ENCODE measurements around the gene NINL.
"Not testable (repeated sequence)": the region's sequence is repeated elsewhere in the genome, so short reads cannot be mapped to it uniquely, and the experiment has no call there.

The NINL gene

DNA sequence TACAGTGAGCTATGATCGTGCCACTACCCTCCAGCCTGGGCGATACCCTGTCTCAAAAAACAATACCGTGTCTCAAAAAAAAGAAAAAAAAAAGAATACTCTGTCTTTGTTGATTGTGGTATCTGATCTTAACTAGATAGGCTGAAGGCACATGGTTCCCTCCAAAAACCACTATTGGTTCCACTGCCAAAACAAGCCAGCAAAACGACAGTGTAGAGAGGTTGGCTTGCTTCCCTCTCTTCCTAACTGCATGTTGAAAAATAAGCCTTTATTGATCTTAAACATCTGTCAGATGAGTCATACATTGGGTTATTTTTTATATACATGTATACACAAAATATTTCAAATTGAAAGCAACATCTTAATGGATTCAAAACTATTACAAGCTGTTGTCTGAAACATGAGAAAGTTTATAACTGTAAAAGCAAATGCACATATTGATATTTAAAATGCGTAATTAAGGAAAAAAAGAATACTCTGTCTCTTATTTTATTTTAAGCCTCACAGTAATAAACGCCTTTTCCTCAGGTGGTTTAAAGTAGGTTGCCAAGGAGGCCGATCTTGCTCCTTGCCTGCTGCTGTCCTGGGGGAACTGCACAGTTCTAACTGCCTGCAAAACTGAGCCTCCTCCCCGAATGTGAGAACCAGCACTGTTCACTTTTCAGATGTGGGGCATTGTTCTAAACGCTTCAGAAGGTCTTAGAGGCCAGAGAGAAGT lies 7.0 kb upstream of the NINL start:
- DNase-seq, result no peak

DNA sequence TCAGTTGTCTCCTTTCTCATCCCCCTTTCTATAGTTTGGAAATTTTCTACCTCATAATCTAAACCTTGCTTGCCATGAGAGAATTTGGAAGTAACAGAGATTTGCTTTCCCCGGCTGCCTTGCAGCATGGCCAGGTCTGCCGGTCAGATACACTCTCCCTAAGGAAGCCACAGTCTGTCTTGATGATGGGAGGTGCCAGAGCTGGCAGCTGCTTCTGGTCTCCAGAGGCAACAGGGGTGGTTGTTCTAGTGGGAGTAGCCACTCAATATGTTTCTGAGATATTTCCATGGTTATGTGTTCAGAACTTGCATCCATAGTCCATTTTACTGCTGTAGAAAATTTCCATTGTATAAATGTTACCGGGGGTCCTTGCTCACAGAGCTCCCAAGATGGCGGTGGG lies 5.4 kb upstream of the NINL start:
- DNase-seq, result not testable (repeated sequence)

GRCh38 chr20:25588491-25588890 lies 3.2 kb upstream of the NINL start:
- DNase-seq, result no peak

- DNase-seq, result no peak
Observed at GRCh38 chr20:25587536-25587935, 2.2 kb upstream of the NINL start.

DNA sequence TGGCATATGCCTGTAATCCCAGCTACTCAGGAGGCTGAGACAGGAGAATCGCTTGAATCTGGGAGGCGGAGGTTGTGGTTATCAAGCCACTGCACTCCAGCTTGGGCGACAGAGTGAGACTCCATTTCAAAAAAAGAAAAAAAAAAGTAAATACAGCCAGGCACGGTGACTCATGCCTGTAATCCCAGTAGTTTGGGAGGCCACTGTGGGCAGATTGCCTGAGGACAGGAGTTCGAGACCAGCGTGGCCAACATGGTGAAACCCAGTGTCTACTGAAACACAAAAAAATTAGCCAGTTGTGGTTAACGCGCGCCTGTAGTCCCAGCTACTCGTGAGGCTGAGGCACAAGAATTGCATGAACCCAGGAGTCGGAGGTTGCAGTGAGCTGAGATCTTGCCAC lies 1.5 kb upstream of the NINL start:
- no peak for DNase-seq

DNA sequence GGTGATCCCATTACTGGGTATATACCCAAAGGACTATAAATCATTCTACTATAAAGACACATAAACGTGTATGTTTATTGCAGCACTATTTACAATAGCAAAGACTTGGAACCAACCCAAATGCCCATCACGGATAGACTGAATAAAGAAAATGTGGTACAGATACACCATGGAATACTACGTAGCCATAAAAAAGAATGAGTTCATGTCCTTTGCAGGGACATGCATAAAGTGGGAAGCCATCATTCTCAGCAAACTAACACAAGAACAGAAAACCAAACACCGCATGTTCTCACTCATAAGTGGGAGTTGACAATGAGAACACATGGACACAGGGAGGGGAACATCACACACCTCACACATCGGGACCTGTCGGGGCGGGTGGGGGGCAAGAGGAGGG lies 1.7 kb downstream of the NINL start:
- DNase-seq, result not testable (repeated sequence)

DNA sequence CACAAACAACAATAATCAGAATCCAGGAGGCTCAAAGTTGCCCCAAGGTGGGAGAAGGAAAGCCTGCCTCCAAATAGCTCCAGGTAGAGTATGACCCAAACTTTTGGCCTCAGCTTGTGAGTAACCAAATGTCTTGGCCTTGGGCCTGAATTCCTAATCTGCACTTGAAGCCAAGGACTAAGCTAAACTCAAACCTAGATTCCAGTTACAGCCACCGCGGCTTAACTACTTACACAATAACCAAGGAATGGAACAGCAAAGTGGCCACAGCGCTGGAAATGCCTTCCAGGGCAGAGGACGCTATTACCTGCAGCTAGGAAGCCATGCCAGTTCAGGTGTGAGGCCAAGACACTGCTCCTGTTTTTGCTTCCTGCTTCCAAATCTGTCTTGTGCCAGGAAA lies 4.6 kb downstream of the NINL start:
- no peak for DNase-seq

GRCh38 chr20:25579081-25579770 lies 6.1 kb downstream of the NINL start:
- no peak for DNase-seq

DNA sequence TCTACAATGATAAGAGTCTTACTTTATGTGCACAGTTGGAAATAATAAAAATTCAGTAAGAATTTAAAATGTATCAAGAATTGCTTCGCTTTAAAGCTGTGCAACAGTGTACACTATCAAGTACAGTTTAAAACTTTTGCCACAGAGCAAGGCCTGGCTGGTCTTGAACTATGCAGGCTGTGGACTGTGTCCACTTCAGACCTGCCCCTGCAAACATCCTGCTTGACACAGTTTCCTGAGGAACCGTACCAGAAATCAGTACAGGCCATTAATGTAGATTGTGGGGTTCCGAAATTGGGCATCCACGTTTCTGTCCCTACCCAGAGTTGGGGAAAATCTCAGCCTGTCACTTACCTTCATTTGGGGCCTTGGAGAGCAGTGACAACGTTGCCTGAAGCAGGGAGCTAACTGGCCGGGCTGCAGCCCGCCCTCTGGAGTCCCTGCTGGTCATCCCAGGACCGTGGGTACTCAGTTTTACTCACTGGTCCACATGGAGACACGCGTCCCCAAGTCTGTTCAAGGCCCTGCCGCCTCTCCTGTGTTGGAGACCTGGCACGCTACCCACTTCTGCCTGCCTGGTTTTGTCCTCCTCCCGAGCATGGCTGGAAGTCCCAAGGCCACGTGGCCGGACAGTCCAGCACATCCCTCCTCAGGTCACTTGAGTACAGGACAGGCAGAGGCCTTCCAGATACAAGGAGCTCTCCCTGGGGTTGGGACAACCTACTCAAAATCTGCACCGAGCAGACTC lies 8.4 kb downstream of the NINL start:
- no peak for DNase-seq

- DNase-seq, result no peak
Observed at GRCh38 chr20:25574411-25574810, 10.9 kb downstream of the NINL start.

GRCh38 chr20:25573288-25574251 lies 11.8 kb downstream of the NINL start:
- no peak for DNase-seq

DNA sequence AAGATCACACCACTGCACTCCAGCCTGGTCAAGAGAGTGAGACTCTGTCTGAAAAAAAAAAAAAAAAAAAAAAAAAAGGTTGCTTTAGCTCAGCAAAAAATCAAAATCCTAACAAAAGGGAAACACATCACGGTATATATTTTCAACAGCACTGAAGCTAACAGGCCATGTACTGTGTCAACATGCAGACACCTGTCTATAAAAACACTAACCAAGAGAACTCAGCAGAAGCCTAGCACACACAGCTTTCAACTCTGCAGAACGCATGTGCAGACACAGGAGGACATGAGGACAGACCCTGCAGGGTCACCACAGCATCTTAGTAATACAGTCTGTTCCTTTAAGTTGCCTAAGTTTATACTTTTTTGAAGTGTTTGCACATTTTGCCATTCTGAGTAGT lies 13.5 kb downstream of the NINL start:
- DNase-seq, result no peak

DNA sequence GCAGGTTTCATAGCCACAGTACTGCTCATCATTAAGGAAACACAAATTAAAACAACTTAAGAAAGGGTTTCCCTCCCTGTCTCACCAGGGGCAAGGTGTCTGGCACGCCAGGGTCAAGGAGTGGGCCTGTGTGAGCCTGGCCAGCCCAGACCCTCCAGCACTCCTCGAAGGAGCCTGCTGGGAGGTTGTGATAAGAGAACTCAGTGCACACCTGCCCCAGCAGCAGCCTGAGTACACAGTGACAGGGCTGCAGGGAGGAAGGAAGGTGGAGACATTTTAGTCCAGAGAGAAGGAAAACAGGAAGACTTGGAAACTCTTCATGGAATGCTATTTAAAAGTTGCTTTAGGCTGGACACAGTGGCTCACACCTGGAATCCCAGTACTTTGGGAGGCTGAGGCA lies 14.1 kb downstream of the NINL start:
- DNase-seq, result no peak

GRCh38 chr20:25570148-25570530 lies 15.2 kb downstream of the NINL start:
- DNase-seq, result no peak

- DNase-seq, result no peak
Observed at GRCh38 chr20:25567286-25567685, 18.0 kb downstream of the NINL start.

DNA sequence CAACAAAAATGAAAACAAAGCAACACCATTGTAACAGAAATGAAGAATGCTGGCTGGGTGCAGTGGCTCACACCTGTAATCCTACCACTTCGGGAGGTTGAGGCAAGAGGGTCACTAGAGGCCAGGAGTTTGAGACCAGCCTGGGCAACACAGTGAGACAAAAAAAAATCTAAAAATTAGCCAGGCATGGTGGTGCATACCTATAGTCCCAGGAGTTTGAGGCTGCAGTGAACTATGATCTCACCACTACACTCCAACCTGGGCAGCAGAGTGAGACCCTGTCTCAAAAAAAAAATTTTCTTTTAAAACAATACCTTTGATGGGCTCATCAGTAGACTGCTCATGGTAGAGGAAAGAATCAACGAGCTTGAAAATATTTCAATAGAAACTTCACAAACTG lies 18.5 kb downstream of the NINL start:
- DNase-seq, result no peak

DNA sequence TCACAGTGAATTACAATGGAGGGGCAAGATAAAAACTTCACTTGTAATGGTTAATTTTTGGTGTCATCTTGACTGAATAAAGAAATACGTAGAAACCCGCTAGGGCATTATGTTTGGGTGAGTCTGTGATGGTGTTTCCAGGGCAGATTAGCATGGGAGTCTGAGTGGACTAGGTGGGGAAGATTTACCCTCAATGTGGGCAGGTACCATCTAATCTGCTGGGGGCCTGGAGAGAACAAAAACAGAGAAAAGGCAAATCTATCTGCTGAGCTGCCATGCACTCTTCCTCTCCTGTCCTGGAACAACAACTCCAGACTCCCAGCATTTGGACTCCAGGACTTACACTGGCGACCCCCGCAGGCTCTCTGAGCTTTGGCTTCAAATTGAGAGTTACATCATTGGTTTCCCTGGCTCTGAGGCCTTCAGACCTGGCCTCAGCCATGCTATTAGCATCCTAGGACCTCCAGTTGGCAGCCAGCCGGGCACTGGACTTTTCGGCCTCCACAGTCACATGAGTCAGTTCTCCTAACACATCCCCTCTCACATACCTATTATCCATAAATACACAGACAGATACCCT lies 19.7 kb downstream of the NINL start:
- DNase-seq, result no peak

DNA sequence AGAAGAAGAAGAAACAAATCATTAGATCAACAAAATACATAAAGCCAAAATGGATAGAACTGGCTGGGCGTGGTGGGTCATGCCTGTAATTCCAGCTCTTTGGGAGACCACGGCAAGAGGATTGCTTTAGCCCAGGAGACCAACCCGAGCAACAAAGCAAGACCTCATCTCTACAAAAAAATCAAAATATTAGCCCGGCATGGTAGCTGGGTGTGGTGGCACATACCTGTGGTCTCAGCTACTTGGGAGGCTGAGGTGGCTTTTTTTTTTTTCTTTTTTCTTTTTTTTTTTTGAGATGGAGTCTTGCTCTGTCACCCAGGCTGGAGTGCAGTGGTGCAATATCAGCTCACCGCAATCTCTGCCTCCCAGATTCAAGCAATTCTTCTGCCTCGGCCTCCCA lies 21.5 kb downstream of the NINL start:
- DNase-seq, result no peak

DNA sequence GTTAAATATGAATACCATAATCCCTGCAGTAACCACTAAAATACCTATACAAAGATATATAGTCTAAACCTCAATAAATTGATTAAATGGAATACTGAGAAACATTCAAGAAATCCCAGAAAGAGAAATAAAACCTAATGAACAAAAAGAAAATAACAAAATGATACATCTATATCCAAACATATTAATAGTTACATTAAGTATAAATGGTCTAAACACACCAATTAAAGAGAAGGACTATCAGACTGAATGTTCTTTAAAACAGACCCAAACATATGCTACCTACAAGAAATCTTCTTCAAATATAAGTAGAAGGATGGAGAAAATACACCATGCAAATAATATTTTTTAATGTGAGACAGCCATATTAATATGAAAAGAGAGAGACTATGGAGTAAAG lies 22.0 kb downstream of the NINL start:
- no peak for DNase-seq

- not testable (repeated sequence) for DNase-seq
Observed at GRCh38 chr20:25561771-25562170, 23.6 kb downstream of the NINL start.

GRCh38 chr20:25553819-25554296 lies 31.5 kb downstream of the NINL start:
- DNase-seq, result no peak

GRCh38 chr20:25552977-25553376 lies 32.4 kb downstream of the NINL start:
- no peak for DNase-seq

Data from effector CD4-positive, alpha-beta T cell (primary cell).